Measurements from ENCODE around the gene FCRL1.

The FCRL1 gene

GRCh38 chr1:157799996-157800395, 19.9 kb downstream of the FCRL1 start:
- DNase-seq (ENCODE audit: low read depth) = no peak

- DNase-seq (ENCODE audit: low read depth) = no peak
Measured at GRCh38 chr1:157798211-157798610, 21.7 kb downstream of the FCRL1 start.

GRCh38 chr1:157785248-157785647, 34.7 kb downstream of the FCRL1 start:
- no peak for DNase-seq (ENCODE audit: low read depth)

- no peak for DNase-seq (ENCODE audit: low read depth)
Measured at GRCh38 chr1:157784801-157785200, 35.1 kb downstream of the FCRL1 start.

GRCh38 chr1:157782931-157783330, 37.0 kb downstream of the FCRL1 start:
- DNase-seq (ENCODE audit: low read depth) = no peak

- DNase-seq (ENCODE audit: low read depth) = no peak
Measured at GRCh38 chr1:157781048-157781447, 38.9 kb downstream of the FCRL1 start.

GRCh38 chr1:157776971-157777391, 42.9 kb downstream of the FCRL1 start, which contains the start of gene FCRL2:
TSS of gene FCRL2 (minus strand) at chr1:157777132. CDS start at chr1:157777073, 59 bp downstream.
- DNase-seq (ENCODE audit: low read depth) = no peak

GRCh38 chr1:157775101-157775870, 44.6 kb downstream of the FCRL1 start:
- DNase-seq (ENCODE audit: low read depth) = no peak

- DNase-seq (ENCODE audit: low read depth) = no peak
Measured at GRCh38 chr1:157774412-157774811, 45.5 kb downstream of the FCRL1 start.

GRCh38 chr1:157773493-157774350, 46.2 kb downstream of the FCRL1 start:
- DNase-seq (ENCODE audit: low read depth) = no peak

GRCh38 chr1:157771661-157772425, 48.1 kb downstream of the FCRL1 start:
- DNase-seq (ENCODE audit: low read depth) = no peak

GRCh38 chr1:157770442-157771043, 49.4 kb downstream of the FCRL1 start:
- DNase-seq (ENCODE audit: low read depth) = no peak

GRCh38 chr1:157766792-157767191, 53.1 kb downstream of the FCRL1 start:
- DNase-seq (ENCODE audit: low read depth) = no peak

GRCh38 chr1:157758018-157758417, 61.9 kb downstream of the FCRL1 start:
- DNase-seq (ENCODE audit: low read depth) = no peak

GRCh38 chr1:157753611-157754010, 66.3 kb downstream of the FCRL1 start:
- DNase-seq (ENCODE audit: low read depth) = no peak

GRCh38 chr1:157751283-157751682, 68.6 kb downstream of the FCRL1 start:
- DNase-seq (ENCODE audit: low read depth) = no peak

- no peak for DNase-seq (ENCODE audit: low read depth)
Measured at GRCh38 chr1:157748262-157748817, 71.6 kb downstream of the FCRL1 start.
